ENCODE data around the gene ARHGAP15. TPM values are rescaled to one million over a fixed set of nuclear protein-coding genes. Genes with fewer than 3 reads are reported as not detected.

Gene ARHGAP15
- total RNA-seq, 1 donor from 2014 or later = 0.51 TPM

- Mint-ChIP-seq H3K27me3 (ENCODE audit: low read depth) (no peaks in the 10 kb centered on the region), H3K4me1 (peaks cover 27% of the 10 kb centered on the region), H3K27ac (peak overlapping the region; percentile 12), H3K36me3 (no peaks in the 10 kb centered on the region), H3K4me3 (no peak overlapping the region), H3K9me3 (peaks cover 14% of the 10 kb centered on the region)
- no peak for TF ChIP-seq CTCF (IDR thresholded peaks at IDR 0.05; ENCODE audit: unreplicated experiment)
- DNase-seq (ENCODE audit: low spot score in 2 of 2, unreplicated experiment in 2 of 2) = no peak
Measured at GRCh38 chr2:143802871-143803650, 673.8 kb downstream of the ARHGAP15 start.

GRCh38 chr2:143803936-143804335 lies 674.7 kb downstream of the ARHGAP15 start:
- H3K4me1 Mint-ChIP-seq = peaks cover 27% of the 10 kb centered on the region
- peak overlapping the region; percentile 35 for H3K27ac Mint-ChIP-seq
- H3K36me3 Mint-ChIP-seq = no peaks in the 10 kb centered on the region
- no peak for DNase-seq (ENCODE audit: low spot score in 2 of 2, unreplicated experiment in 2 of 2)
- TF ChIP-seq CTCF (IDR thresholded peaks at IDR 0.05; ENCODE audit: unreplicated experiment) = no peak
- H3K9me3 Mint-ChIP-seq = peaks cover 10% of the 10 kb centered on the region
- H3K27me3 Mint-ChIP-seq (ENCODE audit: low read depth) = no peaks in the 10 kb centered on the region
- H3K4me3 Mint-ChIP-seq = no peak overlapping the region

GRCh38 chr2:143805666-143806065 lies 676.4 kb downstream of the ARHGAP15 start:
- no peak for DNase-seq (ENCODE audit: low spot score in 2 of 2, unreplicated experiment in 2 of 2)
- H3K4me3 Mint-ChIP-seq = no peak overlapping the region
- H3K27me3 Mint-ChIP-seq (ENCODE audit: low read depth) = no peaks in the 10 kb centered on the region
- H3K27ac Mint-ChIP-seq = no peak overlapping the region
- peaks cover 28% of the 10 kb centered on the region for H3K4me1 Mint-ChIP-seq
- peaks cover 7% of the 10 kb centered on the region for H3K9me3 Mint-ChIP-seq
- H3K36me3 Mint-ChIP-seq = no peaks in the 10 kb centered on the region
- no peak for TF ChIP-seq CTCF (IDR thresholded peaks at IDR 0.05; ENCODE audit: unreplicated experiment)

- Mint-ChIP-seq H3K27ac (no peak overlapping the region), H3K27me3 (ENCODE audit: low read depth) (no peaks in the 10 kb centered on the region), H3K36me3 (no peaks in the 10 kb centered on the region), H3K4me3 (no peak overlapping the region), H3K9me3 (peaks cover 12% of the 10 kb centered on the region), H3K4me1 (peaks cover 21% of the 10 kb centered on the region)
- no peak for DNase-seq (ENCODE audit: low spot score in 2 of 2, unreplicated experiment in 2 of 2)
- no peak for TF ChIP-seq CTCF (IDR thresholded peaks at IDR 0.05; ENCODE audit: unreplicated experiment)
Measured at GRCh38 chr2:143807192-143807591, 678.0 kb downstream of the ARHGAP15 start.

GRCh38 chr2:143807671-143808070 lies 678.5 kb downstream of the ARHGAP15 start:
- no peak for DNase-seq (ENCODE audit: low spot score in 2 of 2, unreplicated experiment in 2 of 2)
- no peak for TF ChIP-seq CTCF (IDR thresholded peaks at IDR 0.05; ENCODE audit: unreplicated experiment)
- no peaks in the 10 kb centered on the region for H3K36me3 Mint-ChIP-seq
- no peak overlapping the region for H3K4me3 Mint-ChIP-seq
- H3K27ac Mint-ChIP-seq = no peak overlapping the region
- peaks cover 18% of the 10 kb centered on the region for H3K4me1 Mint-ChIP-seq
- H3K27me3 Mint-ChIP-seq (ENCODE audit: low read depth) = no peaks in the 10 kb centered on the region
- peaks cover 12% of the 10 kb centered on the region for H3K9me3 Mint-ChIP-seq

Measured in mesothelial cell of epicardium (in vitro differentiated cells).